Natural killer cell (primary cell): ENCODE measurements around the gene PYGM. TPM values are rescaled to one million over a fixed set of nuclear protein-coding genes. Genes with fewer than 3 reads are reported as not detected.

ENCODE experiments used
- ATAC-seq, 3 donors: fragments of 150-1000 bp in 2 of 3; fragments of 200-7000 bp in 1 of 3; cut with Tn5 transposase; 1 replicate in 1 of 3; 2 replicates in 2 of 3; pipeline ENCODE4 v1.10.0; 2021; ENCODE audit warnings: mild to moderate bottlenecking in 2 of 3, moderate library complexity in 2 of 3
- DNase-seq, 2 donors: peaks; one replicate each; pipeline versions ENCODE4 v3.0.0 to v3.0.0-alpha.2; 2013 to 2021; ENCODE audit warnings: mixed read lengths in 1 of 2
- H3K27ac ChIP-seq: one replicate; pipeline ENCODE4 v1.5.1; 2013; ENCODE audit warnings: mild to moderate bottlenecking, low read length
- H3K27me3 ChIP-seq: one replicate; pipeline ENCODE4 v1.6.1; 2013; ENCODE audit warnings: low read length; ENCODE audit not compliant: control insufficient read depth, insufficient read depth
- H3K36me3 ChIP-seq: one replicate; pipeline ENCODE4 v1.6.1; 2013; ENCODE audit warnings: low read length; ENCODE audit not compliant: control insufficient read depth, insufficient read depth
- H3K4me1 ChIP-seq: one replicate; pipeline ENCODE4 v1.6.1; 2013; ENCODE audit warnings: low read length; ENCODE audit not compliant: control insufficient read depth, insufficient read depth
- H3K4me3 ChIP-seq: one replicate; pipeline ENCODE4 v1.5.1; 2013; ENCODE audit warnings: low read length
- H3K9me3 ChIP-seq: one replicate; pipeline ENCODE4 v1.6.1; 2013; ENCODE audit warnings: low read length; ENCODE audit not compliant: control insufficient read depth, insufficient read depth
- H3K27ac Mint-ChIP-seq, 2 donors: one replicate each; pipeline ENCODE4 v1.8.0; 2022; ENCODE audit warnings: mild to moderate bottlenecking in 2 of 2, mixed read lengths in 2 of 2, moderate library complexity in 1 of 2
- H3K27me3 Mint-ChIP-seq, 2 donors: one replicate each; pipeline ENCODE4 v1.8.0; 2022; ENCODE audit warnings: low read depth in 2 of 2, mixed read lengths in 2 of 2
- H3K36me3 Mint-ChIP-seq: one replicate; pipeline ENCODE4 v1.8.0; 2022; ENCODE audit warnings: mixed read lengths
- H3K4me1 Mint-ChIP-seq, 2 donors: one replicate each; pipeline ENCODE4 v1.8.0; 2022; ENCODE audit warnings: mixed read lengths in 2 of 2
- H3K4me3 Mint-ChIP-seq: one replicate; pipeline ENCODE4 v1.8.0; 2022; ENCODE audit warnings: mild to moderate bottlenecking, moderate library complexity, mixed read lengths
- H3K9me3 Mint-ChIP-seq, 2 donors: one replicate each; pipeline ENCODE4 v1.8.0; 2022; ENCODE audit warnings: mixed read lengths in 2 of 2
- WGBS: methylation state at CpG from one replicate; pipeline ENCODE4 v1.1.7; 2013; ENCODE audit warnings: missing lambda C conversion rate; ENCODE audit not compliant: insufficient coverage; 5-methylcytosine and 5-hydroxymethylcytosine counted together
- intact Hi-C: fragments of 100-400 bp; cut with micrococcal nuclease; formaldehyde crosslinking; loops from one replicate; pipeline ENCODE4 v1.14.2; 2022
- total RNA-seq, 4 donors: library from RNA; stranded (reverse); fragments of 120-200 nt in 1 of 4; gene quantifications; one replicate each; pipeline versions ENCODE4 v1.2.3 to v1.2.4, GENCODE V29; 2013 to 2022
- TF ChIP-seq, protein P1 (sequence below): fragments of 200-600 bp; IDR thresholded peaks from one replicate; pipeline ENCODE4 v1.8.0; 2022; ENCODE audit warnings: antibody characterized with exemption

PYGM gene
- total RNA-seq, 3 donors from 2014 or later (not counting 1 experiment from before 2014, with no cell fraction given), result 4.1 to 8.4 (median 6.1) TPM

DNA sequence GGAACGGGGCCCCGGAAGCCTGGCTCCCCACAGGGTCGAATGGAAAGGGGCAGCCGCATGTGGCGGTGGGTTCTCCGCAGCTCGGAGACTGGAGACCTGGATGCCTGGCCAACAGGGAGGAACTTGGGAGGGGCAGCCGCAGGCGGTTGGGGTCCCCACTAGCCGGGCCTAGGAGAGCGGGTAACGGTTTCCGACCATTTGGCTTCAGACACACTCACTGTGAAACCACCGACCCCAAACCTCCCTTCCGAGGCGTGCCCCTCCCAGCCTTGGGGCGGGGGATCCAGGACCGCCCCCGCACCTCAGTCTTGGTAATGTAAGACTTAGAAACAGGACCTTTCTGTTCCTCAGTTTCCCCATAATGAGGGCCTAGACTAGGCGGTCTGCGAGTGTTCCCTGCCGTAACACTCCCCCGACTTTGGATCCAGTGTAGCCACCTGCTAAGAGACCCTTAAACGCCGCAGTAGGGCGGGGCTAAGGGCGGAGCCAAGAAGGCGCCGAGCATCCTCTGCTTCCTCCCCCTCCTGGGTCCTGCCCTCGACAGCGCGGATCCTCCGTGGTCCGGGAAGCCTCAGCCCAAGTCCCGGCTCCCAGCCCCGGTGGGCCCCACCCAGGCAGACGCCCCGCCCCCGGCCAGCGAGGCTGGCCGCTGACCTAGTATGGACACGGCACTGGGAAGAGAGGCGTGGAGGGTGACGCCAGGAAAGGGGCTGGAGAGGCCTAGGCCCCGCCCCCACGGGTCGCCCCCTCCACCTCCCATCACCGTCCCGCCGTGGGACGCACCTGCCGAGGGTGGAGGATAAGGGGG is 14.0 kb downstream of the PYGM start:
- Mint-ChIP-seq H3K27ac (peak overlapping the region; percentile 95), H3K27me3 (no peaks in the 10 kb centered on the region), H3K4me1 (peaks cover 35 to 63% of the 10 kb centered on the region in 2 donors), H3K9me3 (no peaks in the 10 kb centered on the region), H3K36me3 (no peaks in the 10 kb centered on the region), H3K4me3 (peak overlapping the region; percentile 98)
- no peaks in the 10 kb centered on the region for H3K9me3 ChIP-seq
- no peaks in the 10 kb centered on the region for H3K27me3 ChIP-seq
- TF ChIP-seq, protein P1, sequence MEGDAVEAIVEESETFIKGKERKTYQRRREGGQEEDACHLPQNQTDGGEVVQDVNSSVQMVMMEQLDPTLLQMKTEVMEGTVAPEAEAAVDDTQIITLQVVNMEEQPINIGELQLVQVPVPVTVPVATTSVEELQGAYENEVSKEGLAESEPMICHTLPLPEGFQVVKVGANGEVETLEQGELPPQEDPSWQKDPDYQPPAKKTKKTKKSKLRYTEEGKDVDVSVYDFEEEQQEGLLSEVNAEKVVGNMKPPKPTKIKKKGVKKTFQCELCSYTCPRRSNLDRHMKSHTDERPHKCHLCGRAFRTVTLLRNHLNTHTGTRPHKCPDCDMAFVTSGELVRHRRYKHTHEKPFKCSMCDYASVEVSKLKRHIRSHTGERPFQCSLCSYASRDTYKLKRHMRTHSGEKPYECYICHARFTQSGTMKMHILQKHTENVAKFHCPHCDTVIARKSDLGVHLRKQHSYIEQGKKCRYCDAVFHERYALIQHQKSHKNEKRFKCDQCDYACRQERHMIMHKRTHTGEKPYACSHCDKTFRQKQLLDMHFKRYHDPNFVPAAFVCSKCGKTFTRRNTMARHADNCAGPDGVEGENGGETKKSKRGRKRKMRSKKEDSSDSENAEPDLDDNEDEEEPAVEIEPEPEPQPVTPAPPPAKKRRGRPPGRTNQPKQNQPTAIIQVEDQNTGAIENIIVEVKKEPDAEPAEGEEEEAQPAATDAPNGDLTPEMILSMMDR, result no peak
- H3K4me3 ChIP-seq, result peak overlapping the region; percentile 63
- ATAC-seq (peak; percentile 49 to 65 (median 58)), DNase-seq (peak; percentile 83 to 91)
- peak overlapping the region; percentile 85 for H3K27ac ChIP-seq
- peaks cover 50% of the 10 kb centered on the region for H3K4me1 ChIP-seq
- intact Hi-C loops, result no loop called here
- under 1% methylated on average over 44 of the region's 52 CpGs for WGBS
- peaks cover 9% of the 10 kb centered on the region for H3K36me3 ChIP-seq

DNA sequence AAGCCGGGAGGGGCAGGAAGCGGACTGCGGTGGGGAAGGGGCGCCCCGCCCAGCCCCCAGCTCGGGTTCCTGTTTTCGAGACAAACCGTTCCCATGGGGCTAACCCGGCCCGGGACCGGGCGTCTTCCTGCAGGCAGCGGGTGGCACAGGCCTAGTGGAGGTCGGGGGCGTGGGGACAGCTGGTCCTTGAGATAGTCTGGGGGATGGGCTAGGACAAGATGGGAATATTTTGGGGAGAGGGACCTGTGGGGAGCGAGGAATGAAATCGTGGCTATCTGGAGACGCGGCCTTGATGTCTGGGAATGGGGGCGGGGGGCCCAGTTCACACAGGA is 14.6 kb downstream of the PYGM start:
- DNase-seq, result peak; percentile 68 to 90
- TF ChIP-seq, protein P1, result no peak
- 0% methylated on average over 20 of the region's 20 CpGs for WGBS
- Histone ChIP-seq H3K4me3 (peak overlapping the region; percentile 63), H3K27ac (peak overlapping the region; percentile 85), H3K4me1 (peaks cover 49% of the 10 kb centered on the region), H3K27me3 (no peaks in the 10 kb centered on the region), H3K36me3 (peaks cover 14% of the 10 kb centered on the region), H3K9me3 (no peaks in the 10 kb centered on the region)
- peak; percentile 5 to 40 (median 15) for ATAC-seq
- H3K4me1 Mint-ChIP-seq, result peaks cover 34 to 64% of the 10 kb centered on the region in 2 donors
- H3K27me3 Mint-ChIP-seq, result no peaks in the 10 kb centered on the region
- H3K36me3 Mint-ChIP-seq, result no peaks in the 10 kb centered on the region
- H3K27ac Mint-ChIP-seq, result peak overlapping the region; percentile 95
- no peaks in the 10 kb centered on the region for H3K9me3 Mint-ChIP-seq
- intact Hi-C loops, result no loop called here
- peak overlapping the region; percentile 98 for H3K4me3 Mint-ChIP-seq

DNA sequence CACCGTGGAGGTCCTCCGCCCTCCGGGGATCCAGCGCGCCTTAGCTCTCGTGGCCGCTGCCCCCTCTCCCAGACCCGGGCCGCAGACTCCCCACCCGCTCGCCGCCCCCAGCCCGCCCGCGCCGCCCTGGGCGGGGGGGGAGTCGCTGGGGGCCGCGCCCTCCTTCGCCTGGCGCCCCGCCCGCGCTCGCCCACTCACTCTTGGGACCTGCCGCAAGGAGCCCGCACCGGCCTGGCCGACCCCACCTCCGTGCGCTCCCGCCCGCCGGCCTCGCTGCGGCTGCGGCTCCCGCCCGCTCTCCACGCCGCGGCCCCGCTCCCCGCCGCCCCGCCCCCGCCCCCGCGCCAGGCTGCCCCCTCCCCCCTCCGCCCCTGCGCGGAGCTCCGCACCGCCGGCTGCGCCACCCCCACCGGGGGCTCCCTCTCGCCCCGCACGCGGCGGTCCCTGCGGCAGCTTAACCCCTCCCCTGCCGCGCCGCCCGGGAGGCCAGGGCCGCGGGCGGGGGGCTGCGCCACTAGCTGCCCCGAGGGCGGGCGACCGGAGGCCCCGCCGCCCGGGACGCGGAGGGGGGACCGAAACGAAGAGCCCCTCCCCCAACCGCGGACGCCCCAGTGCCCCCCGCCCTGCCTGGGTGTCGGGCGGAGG is 15.1 kb downstream of the PYGM start:
- peak; percentile 1 to 3 (median 2) for ATAC-seq
- TF ChIP-seq, protein P1, result no peak
- H3K27me3 Mint-ChIP-seq, result no peaks in the 10 kb centered on the region
- peaks cover 33 to 68% of the 10 kb centered on the region in 2 donors for H3K4me1 Mint-ChIP-seq
- under 1% methylated on average over 81 of the region's 89 CpGs for WGBS
- Histone ChIP-seq H3K27me3 (no peaks in the 10 kb centered on the region), H3K9me3 (no peaks in the 10 kb centered on the region), H3K36me3 (peaks cover 19% of the 10 kb centered on the region), H3K4me1 (peaks cover 48% of the 10 kb centered on the region), H3K27ac (peak overlapping the region; percentile 85), H3K4me3 (peak overlapping the region; percentile 63)
- peak overlapping the region; percentile 98 for H3K27ac Mint-ChIP-seq
- DNase-seq, result no peak
- peak overlapping the region; percentile 99 for H3K4me3 Mint-ChIP-seq
- H3K36me3 Mint-ChIP-seq, result no peaks in the 10 kb centered on the region
- intact Hi-C loops, result loop anchor here (5.0 kb wide), 1 partner anchor 68 kb away; the partner anchor contains the start of gene MEN1
- H3K9me3 Mint-ChIP-seq, result no peaks in the 10 kb centered on the region
